Sciatic nerve (tissue), 2 donors: ENCODE data around the gene ADGRL1. TPM values are rescaled to one million over a fixed set of nuclear protein-coding genes. Genes with fewer than 3 reads are reported as not detected.

ENCODE experiments used
- ATAC-seq: fragments of 200-7000 bp; cut with Tn5 transposase; one replicate; pipeline ENCODE4 v1.9.1; 2020; ENCODE audit warnings: mild to moderate bottlenecking, moderate library complexity
- DNase-seq: peaks from one replicate; pipeline ENCODE4 v3.0.0-alpha.2; 2020; ENCODE audit warnings: low spot score
- intact Hi-C: fragments of 100-400 bp; cut with DNase I; formaldehyde crosslinking; loops from one replicate; pipeline ENCODE4 v1.14.2; 2022
- total RNA-seq: library from RNA; stranded (reverse); fragmentation: NEBNext Ultra II Directional; extraction: Animal tissue kit (Norgen Biotek cat#: 25700); gene quantifications from one replicate; pipeline ENCODE4 v1.2.1, GENCODE V29; 2021
- donor health status: DM: no; HTN: no; CAD: no.
- donor health status: DM: no; HTN: no; CAD: no.

The ADGRL1 gene
- total RNA-seq, 1 donor from 2014 or later = 11.8 TPM

- intact Hi-C loops = no loop called here
- DNase-seq (no peak), ATAC-seq (no peak)
Observed at GRCh38 chr19:14106840-14107239, 99.1 kb downstream of the ADGRL1 start.

- no peak for ATAC-seq
- DNase-seq = no peak
- intact Hi-C loops = no loop called here
Observed at GRCh38 chr19:14105680-14106079, 100.3 kb downstream of the ADGRL1 start.

- ATAC-seq (no peak), DNase-seq (no peak)
- intact Hi-C loops = no loop called here
Observed at GRCh38 chr19:14103310-14103709, 102.7 kb downstream of the ADGRL1 start.

- ATAC-seq (no peak), DNase-seq (no peak)
- intact Hi-C loops = no loop called here
Observed at GRCh38 chr19:14102756-14103155, 103.2 kb downstream of the ADGRL1 start.

GRCh38 chr19:14102102-14102696 lies 103.8 kb downstream of the ADGRL1 start:
- ATAC-seq = no peak

GRCh38 chr19:14101003-14101545 lies 104.9 kb downstream of the ADGRL1 start:
- intact Hi-C loops = no loop called here
- no peak for ATAC-seq

More at GRCh38 chr19:14102102-14102696, 103.8 kb downstream of the ADGRL1 start:
- intact Hi-C loops = no loop called here
- no peak for DNase-seq

More at GRCh38 chr19:14101003-14101545, 104.9 kb downstream of the ADGRL1 start:
- no peak for DNase-seq

Other genes with a start within 250 kb of the ADGRL1 start
- gene RFX1, start 199.8 kb downstream of the ADGRL1 start, total RNA-seq = 16.1 TPM
- gene RLN3, start 178.0 kb downstream of the ADGRL1 start, total RNA-seq = not detected
- 5.7 TPM for gene IL27RA, start 174.4 kb downstream of the ADGRL1 start, total RNA-seq
- 4.5 TPM for gene PALM3, start 144.1 kb downstream of the ADGRL1 start, total RNA-seq
- 5.6 TPM for gene MISP3, start 133.4 kb downstream of the ADGRL1 start, total RNA-seq
- gene C19orf67, start 120.4 kb downstream of the ADGRL1 start, total RNA-seq = not detected
- gene SAMD1, start 115.4 kb downstream of the ADGRL1 start, total RNA-seq = 22.2 TPM
- 78.0 TPM for gene PRKACA, start 88.4 kb downstream of the ADGRL1 start, total RNA-seq
- gene ASF1B, start 69.6 kb downstream of the ADGRL1 start, total RNA-seq = 0.22 TPM
- 38.7 TPM for gene ADGRE5, start 175.3 kb upstream of the ADGRL1 start, total RNA-seq
- 44.2 TPM for gene DDX39A, start 213.2 kb upstream of the ADGRL1 start, total RNA-seq
- gene PKN1, start 227.1 kb upstream of the ADGRL1 start, total RNA-seq = 116 TPM